ENCODE data around the gene WDR45B.

DNA sequence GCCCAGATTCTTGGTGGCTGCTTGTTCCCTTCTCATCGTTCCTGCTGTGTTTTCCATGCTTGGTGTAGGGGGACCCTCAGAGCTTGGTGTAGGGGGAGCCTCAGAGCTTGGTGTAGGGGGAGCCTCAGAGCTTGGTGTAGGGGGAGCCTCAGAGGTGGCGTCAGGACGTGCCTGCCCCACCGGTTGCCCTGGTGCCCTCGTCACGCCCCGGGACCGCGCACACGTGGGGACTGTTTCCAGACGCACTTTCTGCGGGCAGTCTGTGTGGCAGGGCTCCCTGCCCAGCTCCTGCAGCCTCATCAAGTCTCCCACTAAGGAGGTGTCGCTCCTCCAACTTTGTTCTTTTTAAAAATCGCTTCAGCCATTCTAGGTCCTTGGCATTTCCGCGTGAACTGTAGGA is 51.9 kb downstream of the WDR45B start:
- TF ChIP-seq EZH2 (IDR thresholded peaks at IDR 0.05; ENCODE audit: insufficient read depth, poor library complexity, severe bottlenecking) (no peak), EZH2phosphoT487 (IDR thresholded peaks at IDR 0.05; ENCODE audit: insufficient read depth, low read depth) (no peak)

Measured in GM23248 (cell line).